Endodermal cell (in vitro differentiated cells): ENCODE measurements around the gene LONP2. TPM values are rescaled to one million over a fixed set of nuclear protein-coding genes. Genes with fewer than 3 reads are reported as not detected.
"Not testable (repeated sequence)": the region's sequence is repeated elsewhere in the genome, so short reads cannot be mapped to it uniquely, and the experiment has no call there.

Experiments
- DNase-seq: peaks from one replicate; pipeline ENCODE4 v3.0.0-alpha.2; 2017
- H3K27ac ChIP-seq: 2 replicates; pipeline ENCODE4 v1.5.1; 2013; ENCODE audit warnings: mild to moderate bottlenecking, low read depth, low read length, moderate library complexity
- H3K27me3 ChIP-seq: 2 replicates; pipeline ENCODE4 v1.6.1; 2013; ENCODE audit warnings: mild to moderate bottlenecking, low read length, moderate library complexity; ENCODE audit not compliant: insufficient read depth, control insufficient read depth, poor library complexity, severe bottlenecking
- H3K36me3 ChIP-seq: 2 replicates; pipeline ENCODE4 v1.7.0; 2013; ENCODE audit warnings: mild to moderate bottlenecking, low read length, moderate library complexity; ENCODE audit not compliant: control insufficient read depth, insufficient read depth
- H3K4me1 ChIP-seq: one replicate; pipeline ENCODE4 v1.7.0; 2013; ENCODE audit warnings: low read length; ENCODE audit not compliant: control insufficient read depth, insufficient read depth
- H3K4me3 ChIP-seq: 2 replicates; pipeline ENCODE4 v1.5.1; 2013; ENCODE audit warnings: mild to moderate bottlenecking, low read length, moderate library complexity
- H3K9ac ChIP-seq: 2 replicates; pipeline ENCODE4 v1.6.1; 2013; ENCODE audit warnings: mild to moderate bottlenecking, low read length, moderate library complexity; ENCODE audit not compliant: poor library complexity, severe bottlenecking; ENCODE audit errors: extremely low read depth
- H3K9me3 ChIP-seq: 2 replicates; pipeline ENCODE4 v1.6.1; 2013; ENCODE audit warnings: mild to moderate bottlenecking, low read length, moderate library complexity; ENCODE audit not compliant: control insufficient read depth
- H3K27ac Mint-ChIP-seq: 2 replicates; pipeline ENCODE4 v1.8.0; 2020; ENCODE audit warnings: mixed read lengths
- H3K27me3 Mint-ChIP-seq: 2 replicates; pipeline ENCODE4 v1.8.0; 2021; ENCODE audit warnings: mild to moderate bottlenecking, mixed read lengths; ENCODE audit not compliant: insufficient read depth
- H3K36me3 Mint-ChIP-seq: 2 replicates; pipeline ENCODE4 v1.8.0; 2020; ENCODE audit warnings: low read depth, mixed read lengths
- H3K4me1 Mint-ChIP-seq: 2 replicates; pipeline ENCODE4 v1.8.0; 2020; ENCODE audit warnings: mixed read lengths
- H3K4me3 Mint-ChIP-seq: 2 replicates; pipeline ENCODE4 v1.8.0; 2020; ENCODE audit warnings: mild to moderate bottlenecking, moderate library complexity, mixed read lengths
- H3K9me3 Mint-ChIP-seq: 2 replicates; pipeline ENCODE4 v1.8.0; 2020; ENCODE audit warnings: mild to moderate bottlenecking, mixed read lengths
- CTCF ChIP-seq: fragments of 200-600 bp; sonication (generic); conservative IDR thresholded peaks from 2 replicates; pipeline ENCODE4 v1.5.0; 2021; ENCODE audit warnings: antibody characterized with exemption, mild to moderate bottlenecking
- WGBS, 2 experiments: methylation state at CpG; one replicate each; pipeline versions ENCODE4 v1.1.5 to v1.1.7; 2013; ENCODE audit warnings: missing lambda C conversion rate in 2 of 2, mixed read lengths in 1 of 2; ENCODE audit not compliant: insufficient coverage in 1 of 2, insufficient read length in 1 of 2; 5-methylcytosine and 5-hydroxymethylcytosine counted together
- total RNA-seq, 2 donors: library from RNA; stranded (reverse); fragmentation: NEBNext Ultra II Directional in 1 of 2; extraction: Animal tissue kit (Norgen Biotek cat#: 25700) in 1 of 2; gene quantifications; 2 replicates in 1 of 2; 3 replicates in 1 of 2; pipeline ENCODE4 v1.2.1, GENCODE V29; 2021

The LONP2 gene
- total RNA-seq, 2 donors from 2014 or later, result 33.2 to 33.6 TPM

- Mint-ChIP-seq H3K27me3 (no peaks in the 10 kb centered on the region), H3K27ac (no peak overlapping the region), H3K4me3 (no peak overlapping the region), H3K36me3 (no peaks in the 10 kb centered on the region), H3K9me3 (no peaks in the 10 kb centered on the region), H3K4me1 (no peaks in the 10 kb centered on the region)
- no peak for TF ChIP-seq CTCF
- Histone ChIP-seq H3K36me3 (no peaks in the 10 kb centered on the region), H3K27ac (no peak overlapping the region), H3K4me1 (no peaks in the 10 kb centered on the region), H3K27me3 (no peaks in the 10 kb centered on the region), H3K9me3 (no peaks in the 10 kb centered on the region), H3K4me3 (no peak overlapping the region), H3K9ac (no peak overlapping the region)
- DNase-seq, result no peak
- WGBS, 2 experiments, result 93 to 96% methylated on average over 4 to 6 of the region's 6 CpGs
Measured at GRCh38 chr16:48394355-48394703, 150.2 kb downstream of the LONP2 start.

- no peaks in the 10 kb centered on the region for H3K27me3 ChIP-seq
- DNase-seq, result no peak
- H3K9me3 ChIP-seq, result no peaks in the 10 kb centered on the region
- no peak overlapping the region for H3K9ac ChIP-seq
- H3K27me3 Mint-ChIP-seq, result no peaks in the 10 kb centered on the region
- H3K4me3 Mint-ChIP-seq, result no peak overlapping the region
- H3K36me3 Mint-ChIP-seq, result no peaks in the 10 kb centered on the region
- H3K4me1 ChIP-seq, result no peaks in the 10 kb centered on the region
- H3K4me3 ChIP-seq, result no peak overlapping the region
- H3K27ac ChIP-seq, result no peak overlapping the region
- 71 to 80% methylated on average over 3 of the region's 3 CpGs for WGBS, 2 experiments
- no peak overlapping the region for H3K27ac Mint-ChIP-seq
- TF ChIP-seq CTCF, result no peak
- H3K36me3 ChIP-seq, result no peaks in the 10 kb centered on the region
- H3K9me3 Mint-ChIP-seq, result no peaks in the 10 kb centered on the region
- H3K4me1 Mint-ChIP-seq, result no peaks in the 10 kb centered on the region
Measured at GRCh38 chr16:48395375-48395774, 151.3 kb downstream of the LONP2 start.

GRCh38 chr16:48402547-48402946 is 158.4 kb downstream of the LONP2 start:
- not testable (repeated sequence) for H3K36me3 Mint-ChIP-seq, H3K9me3 ChIP-seq

GRCh38 chr16:48405153-48405552 is 161.1 kb downstream of the LONP2 start:
- H3K27me3 ChIP-seq, result no peaks in the 10 kb centered on the region
- H3K36me3 ChIP-seq, result no peaks in the 10 kb centered on the region
- Mint-ChIP-seq H3K4me3 (no peak overlapping the region), H3K9me3 (no peaks in the 10 kb centered on the region), H3K27ac (no peak overlapping the region), H3K36me3 (no peaks in the 10 kb centered on the region), H3K4me1 (peaks cover 22% of the 10 kb centered on the region), H3K27me3 (no peaks in the 10 kb centered on the region)
- H3K4me3 ChIP-seq, result no peak overlapping the region
- 93% methylated on average over 1 of the region's 1 CpG; no CpG with 5 or more reads in 1 of the 2 experiments for WGBS, 2 experiments
- no peaks in the 10 kb centered on the region for H3K9me3 ChIP-seq
- H3K27ac ChIP-seq, result no peak overlapping the region
- no peak for TF ChIP-seq CTCF
- no peaks in the 10 kb centered on the region for H3K4me1 ChIP-seq
- H3K9ac ChIP-seq, result no peak overlapping the region
- DNase-seq, result no peak

More at GRCh38 chr16:48402547-48402946, 158.4 kb downstream of the LONP2 start:
- H3K27ac Mint-ChIP-seq, DNase-seq, H3K4me1 ChIP-seq, H3K36me3 ChIP-seq, H3K9me3 Mint-ChIP-seq, H3K9ac ChIP-seq, H3K27ac ChIP-seq, H3K27me3 Mint-ChIP-seq, H3K4me3 Mint-ChIP-seq, H3K4me3 ChIP-seq, H3K27me3 ChIP-seq: not testable (repeated sequence)
- 75 to 87% methylated on average over 8 of the region's 8 CpGs for WGBS, 2 experiments
- peaks cover 22% of the 10 kb centered on the region for H3K4me1 Mint-ChIP-seq
